H1 (cell line): ENCODE results near the gene ETV1. TPM values are rescaled to one million over a fixed set of nuclear protein-coding genes. Genes with fewer than 3 reads are reported as not detected.

Experiments
- CTCF ChIA-PET: fragments of 300-600 bp; sonication (Branson Sonifier 250); formaldehyde crosslinking; loops from one replicate; lab custom pipeline; 2021; ENCODE audit not compliant: partially characterized antibody; lab: Charles Lee
- POLR2A ChIA-PET: fragments of 300-600 bp; sonication (Branson Sonifier 250); formaldehyde crosslinking; loops from one replicate; lab custom pipeline; 2021; ENCODE audit warnings: inconsistent platforms; ENCODE audit not compliant: partially characterized antibody; lab: Charles Lee
- DNase-seq, 2 experiments: peaks; one replicate each; pipeline versions ENCODE4 v3.0.0 to v3.0.0-alpha.2; 2010 to 2022; ENCODE audit warnings: low spot score in 2 of 2, low read depth in 1 of 2, mixed read lengths in 1 of 2
- FAIRE-seq: peaks from 2 replicates; lab custom pipeline; 2011; peaks lifted over from hg19 to GRCh38; lab: Jason Lieb, UNC
- H2AFZ ChIP-seq: 2 replicates; pipeline ENCODE4 v1.8.1; 2012; ENCODE audit warnings: low read length, inconsistent platforms
- H2AK5ac ChIP-seq: 2 replicates; pipeline ENCODE4 v1.6.1; 2013; ENCODE audit warnings: low read depth, low read length
- H2BK120ac ChIP-seq: replicated peaks from 2 replicates; pipeline ENCODE3; 2013; ENCODE audit warnings: low read depth, low read length, inconsistent platforms
- H2BK12ac ChIP-seq: 2 replicates; pipeline ENCODE4 v1.6.1; 2013; ENCODE audit warnings: low read depth, low read length
- H2BK15ac ChIP-seq: 2 replicates; pipeline ENCODE4 v1.6.1; 2013; ENCODE audit warnings: low read length
- H2BK20ac ChIP-seq: 2 replicates; pipeline ENCODE4 v1.6.1; 2013; ENCODE audit warnings: low read length
- H2BK5ac ChIP-seq: 2 replicates; pipeline ENCODE4 v1.6.1; 2013; ENCODE audit warnings: low read depth, low read length
- H3K14ac ChIP-seq: 2 replicates; pipeline ENCODE4 v1.6.1; 2013; ENCODE audit warnings: inconsistent platforms; ENCODE audit not compliant: insufficient read length
- H3K18ac ChIP-seq: 2 replicates; pipeline ENCODE4 v1.6.1; 2013; ENCODE audit warnings: low read length; ENCODE audit errors: extremely low read depth
- H3K23ac ChIP-seq: 2 replicates; pipeline ENCODE4 v1.6.1; 2013; ENCODE audit warnings: inconsistent platforms; ENCODE audit not compliant: insufficient read length
- H3K23me2 ChIP-seq: 2 replicates; pipeline ENCODE4 v1.6.1; 2013; ENCODE audit warnings: low read depth, low read length
- H3K27ac ChIP-seq: 2 replicates; pipeline ENCODE4 v1.6.1; 2011; ENCODE audit warnings: low read depth, low read length, inconsistent platforms
- H3K27me3 ChIP-seq, 4 experiments: replicated peaks in 1 of 4; 1 replicate in 1 of 4; 2 replicates in 3 of 4; pipeline versions ENCODE4 v1.6.1 to v1.8.1; 2011 to 2013; ENCODE audit warnings: low read length in 3 of 4, mild to moderate bottlenecking in 3 of 4, inconsistent platforms in 2 of 4, mixed read lengths in 2 of 4, moderate library complexity in 1 of 4; ENCODE audit not compliant: control insufficient read depth in 3 of 4, insufficient read depth in 3 of 4; ENCODE audit errors: extremely low read depth in 1 of 4
- H3K36me3 ChIP-seq, 4 experiments: 2 replicates each; pipeline versions ENCODE4 v1.6.1 to v1.8.1; 2011 to 2013; ENCODE audit warnings: mild to moderate bottlenecking in 4 of 4, low read length in 3 of 4, moderate library complexity in 2 of 4, control low read depth in 1 of 4, inconsistent platforms in 1 of 4; ENCODE audit not compliant: insufficient read depth in 4 of 4, control insufficient read depth in 2 of 4
- H3K4ac ChIP-seq: replicated peaks from 2 replicates; pipeline ENCODE3; 2013; ENCODE audit warnings: low read length, low read depth, mixed read lengths, inconsistent platforms; ENCODE audit not compliant: insufficient read length
- H3K4me1 ChIP-seq, 4 experiments: replicated peaks in 1 of 4; 1 replicate in 1 of 4; 2 replicates in 3 of 4; pipeline versions ENCODE4 v1.6.1 to v1.8.1; 2011 to 2013; ENCODE audit warnings: low read length in 3 of 4, inconsistent platforms in 2 of 4, mixed read lengths in 1 of 4; ENCODE audit not compliant: insufficient read depth in 4 of 4, control insufficient read depth in 3 of 4
- H3K4me2 ChIP-seq, 2 experiments: 2 replicates each; pipeline versions ENCODE4 v1.6.1 to v1.8.1; 2011 to 2013; ENCODE audit warnings: low read depth in 2 of 2, low read length in 2 of 2, control low read depth in 1 of 2, inconsistent platforms in 1 of 2, mild to moderate bottlenecking in 1 of 2; ENCODE audit not compliant: insufficient read depth in 1 of 2
- H3K4me3 ChIP-seq, 4 experiments: fragments of 200-600, 300-600 bp in 1 of 4; sonication (generic), shearing (Covaris generic), sonication (Bioruptor Twin) in 1 of 4; 2 replicates each; pipeline versions ENCODE4 v1.5.1 to v1.8.1; 2011 to 2016; ENCODE audit warnings: low read length in 4 of 4, low read depth in 3 of 4, control low read depth in 2 of 4, inconsistent platforms in 2 of 4, mild to moderate bottlenecking in 2 of 4, mixed read lengths in 1 of 4, moderate library complexity in 1 of 4; ENCODE audit not compliant: insufficient read depth in 2 of 4; ENCODE audit errors: extremely low read depth in 1 of 4
- H3K56ac ChIP-seq: replicated peaks from 2 replicates; pipeline ENCODE3; 2013; ENCODE audit warnings: low read depth, mild to moderate bottlenecking, mixed read lengths, low read length, inconsistent platforms; ENCODE audit not compliant: insufficient read length
- H3K79me1 ChIP-seq: 2 replicates; pipeline ENCODE4 v1.6.1; 2013; ENCODE audit warnings: low read depth, low read length, control low read depth
- H3K79me2 ChIP-seq, 2 experiments: 2 replicates each; pipeline versions ENCODE4 v1.6.1 to v1.8.1; 2012 to 2013; ENCODE audit warnings: low read length in 2 of 2, mild to moderate bottlenecking in 2 of 2, inconsistent platforms in 1 of 2; ENCODE audit not compliant: insufficient read depth in 2 of 2, control insufficient read depth in 1 of 2
- H3K9ac ChIP-seq, 4 experiments: replicated peaks in 1 of 4; 1 replicate in 1 of 4; 2 replicates in 3 of 4; pipeline versions ENCODE4 v1.6.1 to v1.8.1; 2011 to 2013; ENCODE audit warnings: low read depth in 3 of 4, low read length in 3 of 4, control low read depth in 2 of 4, mild to moderate bottlenecking in 2 of 4, moderate library complexity in 2 of 4, inconsistent platforms in 1 of 4; ENCODE audit errors: extremely low read depth in 1 of 4
- H3K9me3 ChIP-seq, 2 experiments: 2 replicates each; pipeline versions ENCODE4 v1.6.1 to v1.8.1; 2012 to 2013; ENCODE audit warnings: mild to moderate bottlenecking in 2 of 2, moderate library complexity in 2 of 2, control low read depth in 1 of 2, inconsistent platforms in 1 of 2, low read depth in 1 of 2, low read length in 1 of 2, mixed read lengths in 1 of 2; ENCODE audit not compliant: insufficient read depth in 2 of 2
- H4K20me1 ChIP-seq, 2 experiments: replicated peaks in 1 of 2; 2 replicates each; pipeline versions ENCODE3 to v1.8.1; 2011 to 2013; ENCODE audit warnings: inconsistent platforms in 2 of 2, low read length in 2 of 2, mild to moderate bottlenecking in 1 of 2; ENCODE audit not compliant: insufficient read depth in 2 of 2, control insufficient read depth in 1 of 2
- H4K5ac ChIP-seq: 2 replicates; pipeline ENCODE4 v1.6.1; 2013; ENCODE audit warnings: low read length, low read depth, mixed read lengths, inconsistent platforms; ENCODE audit not compliant: insufficient read length
- H4K8ac ChIP-seq: 2 replicates; pipeline ENCODE4 v1.8.0; 2013; ENCODE audit warnings: mild to moderate bottlenecking, moderate library complexity, low read length, inconsistent platforms; ENCODE audit not compliant: insufficient read depth; ENCODE audit errors: extremely low read depth
- H4K91ac ChIP-seq: replicated peaks from 2 replicates; pipeline ENCODE3; 2013; ENCODE audit warnings: low read length, mixed read lengths, inconsistent platforms; ENCODE audit not compliant: insufficient read length
- CBX8 ChIP-seq: fragments of 300-800, 300-1000 bp; sonication (generic); IDR thresholded peaks from 2 replicates; pipeline ENCODE4 v1.7.1; 2016; ENCODE audit warnings: low read depth, low read length, borderline replicate concordance
- CEBPB ChIP-seq: IDR thresholded peaks from 2 replicates; pipeline ENCODE4 v1.6.1; 2012; ENCODE audit warnings: low read depth, low read length
- HDAC6 ChIP-seq: IDR thresholded peaks from one replicate; pipeline ENCODE4 v1.7.1; 2012; ENCODE audit warnings: low read depth, mild to moderate bottlenecking, inconsistent platforms, low read length, moderate library complexity
- JUN ChIP-seq: IDR thresholded peaks from 2 replicates; pipeline ENCODE4 v1.6.1; 2011; ENCODE audit warnings: low read depth, mild to moderate bottlenecking, improper control_type of control experiment, low read length
- JUND ChIP-seq: IDR thresholded peaks from 2 replicates; pipeline ENCODE4 v1.6.1; 2011; ENCODE audit warnings: mild to moderate bottlenecking, improper control_type of control experiment, low read length
- KDM4A ChIP-seq: IDR thresholded peaks from one replicate; pipeline ENCODE4 v1.7.1; 2012; ENCODE audit warnings: low read depth, mild to moderate bottlenecking, moderate library complexity, low read length, inconsistent platforms; ENCODE audit not compliant: severe bottlenecking
- NRF1 ChIP-seq: IDR thresholded peaks from 2 replicates; pipeline ENCODE4 v1.6.1; 2011; ENCODE audit warnings: mild to moderate bottlenecking, low read depth, low read length, improper control_type of control experiment
- POLR2A ChIP-seq, 2 experiments: IDR thresholded peaks; 1 replicate in 1 of 2; 2 replicates in 1 of 2; pipeline ENCODE4 v1.6.1; 2011; ENCODE audit warnings: low read depth in 2 of 2, low read length in 2 of 2, mild to moderate bottlenecking in 2 of 2; ENCODE audit errors: control extremely low read depth in 1 of 2
- POU5F1 ChIP-seq: IDR thresholded peaks from 2 replicates; pipeline ENCODE4 v1.6.1; 2011; ENCODE audit warnings: low read depth, mild to moderate bottlenecking, low read length, moderate library complexity
- SAP30 ChIP-seq: fragments of 300-600 bp; sonication (generic); IDR thresholded peaks from 2 replicates; pipeline ENCODE4 v1.7.1; 2012; ENCODE audit warnings: low read length, moderate library complexity, mild to moderate bottlenecking, inconsistent platforms; ENCODE audit not compliant: insufficient read depth, insufficient replicate concordance
- SP2 ChIP-seq: IDR thresholded peaks from 2 replicates; pipeline ENCODE4 v1.6.1; 2012; ENCODE audit warnings: mild to moderate bottlenecking, low read length, inconsistent platforms
- SP4 ChIP-seq: IDR thresholded peaks from 2 replicates; pipeline ENCODE4 v1.6.1; 2012; ENCODE audit warnings: low read length, inconsistent platforms
- TAF7 ChIP-seq: optimal IDR thresholded peaks from 2 replicates; pipeline ENCODE3; 2011; ENCODE audit warnings: low read depth, mild to moderate bottlenecking, inconsistent platforms, low read length, moderate library complexity, borderline replicate concordance
- TBP ChIP-seq: IDR thresholded peaks from 2 replicates; pipeline ENCODE4 v1.6.1; 2011; ENCODE audit warnings: low read depth, low read length, improper control_type of control experiment
- TEAD4 ChIP-seq: IDR thresholded peaks from 2 replicates; pipeline ENCODE4 v1.6.1; 2012; ENCODE audit warnings: low read depth, low read length, inconsistent platforms, mixed read lengths
- ZNF274 ChIP-seq: IDR thresholded peaks from 2 replicates; pipeline ENCODE4 v1.7.0; 2012; ENCODE audit warnings: low read length, borderline replicate concordance; ENCODE audit errors: extremely low read depth
- WGBS, 2 experiments: shearing (Covaris generic) in 1 of 2; methylation state at CpG; one replicate each; pipeline versions ENCODE4 v1.1.6 to v1.1.7; 2013 to 2015; ENCODE audit warnings: low lambda C conversion rate in 2 of 2, mixed read lengths in 2 of 2, inconsistent platforms in 1 of 2, low coverage in 1 of 2, missing lambda C conversion rate in 1 of 2; ENCODE audit not compliant: insufficient replicate concordance in 2 of 2, insufficient coverage in 1 of 2, insufficient read length in 1 of 2; ENCODE audit errors: extremely low coverage in 1 of 2, missing lambda C conversion rate in 1 of 2; 5-methylcytosine and 5-hydroxymethylcytosine counted together
- polyA plus RNA-seq, 7 experiments: library from polyadenylated mRNA; depleted of rRNA in 3 of 7; stranded (reverse) in 5 of 7; unstranded in 2 of 7; fragments of >200 nt in 5 of 7; fragments of 200-250 nt in 2 of 7; gene quantifications; 1 replicate in 5 of 7; 2 replicates in 1 of 7; 4 replicates in 1 of 7; pipeline versions ENCODE4 v1.2.1 to v1.2.3, GENCODE V29; 2011 to 2013; ENCODE audit warnings: missing spikeins in 2 of 7, mixed read lengths in 2 of 7
- total RNA-seq: library from RNA; stranded (reverse); fragmentation: NEBNext Ultra II Directional; extraction: Animal tissue kit (Norgen Biotek cat#: 25700); gene quantifications from 2 replicates; pipeline ENCODE4 v1.2.1, GENCODE V29; 2021

ETV1 gene
- total and polyA plus RNA-seq, 2 of the 8 experiments (the other 6 are each of a cell fraction or from before 2014, with no cell fraction given), result 58.3 to 91.2 TPM

DNA sequence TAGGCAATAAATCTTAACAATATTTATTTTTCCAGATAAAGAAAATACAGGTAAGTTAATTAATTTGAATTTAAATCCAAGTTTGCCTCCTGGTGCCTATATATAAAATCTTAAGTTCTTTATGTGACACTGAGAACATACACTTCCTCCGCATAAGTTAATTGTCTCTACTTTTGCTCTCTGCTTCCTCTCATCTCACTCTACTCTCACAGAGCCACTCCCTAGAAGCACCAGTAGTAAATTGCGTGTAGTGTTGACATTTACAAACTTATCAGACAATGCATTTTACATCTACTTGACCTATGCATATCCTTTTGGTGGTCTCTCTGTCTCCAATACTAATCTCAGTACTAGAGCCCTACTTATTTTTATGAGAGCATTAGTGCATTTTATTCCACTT is 144.5 kb downstream of the ETV1 start:
- DNase-seq (no peak), FAIRE-seq (no peak)
- Histone ChIP-seq H3K14ac (no peak overlapping the region), H4K20me1 (no peaks in the 10 kb centered on the region), H3K9me3 (no peaks in the 10 kb centered on the region), H4K8ac (no peak overlapping the region), H3K23ac (no peak overlapping the region), H3K23me2 (no peaks in the 10 kb centered on the region; the same call in 1 of the 2 replicates), H2BK12ac (no peak overlapping the region), H2BK5ac (no peak overlapping the region), H2BK20ac (no peak overlapping the region), H3K18ac (no peak overlapping the region), H3K79me2 (no peaks in the 10 kb centered on the region), H3K27me3 (no peaks in the 10 kb centered on the region; a peak in 1 of 7 replicates), H3K56ac (no peak overlapping the region), H3K36me3 (no peaks in the 10 kb centered on the region; a peak in 2 of 8 replicates), H3K4me1 (0 out of 7 replicates have a peak, but pooled peaks cover 0 to 2% (median 0%) of the 10 kb centered on the region in 4 experiments), H3K27ac (no peak overlapping the region), H2BK15ac (no peak overlapping the region), H2BK120ac (no peak overlapping the region), H3K4me3 (no peak overlapping the region), H3K4me2 (no peak overlapping the region), H4K91ac (no peak overlapping the region), H3K9ac (no peak overlapping the region), H2AFZ (no peak overlapping the region), H2AK5ac (no peak overlapping the region), H3K79me1 (no peaks in the 10 kb centered on the region), H4K5ac (no peak overlapping the region), H3K4ac (no peak overlapping the region)
- ChIA-PET CTCF (no interaction called here), POLR2A (no interaction called here)
- no peak for TF ChIP-seq TBP
- no peak for TF ChIP-seq KDM4A
- TF ChIP-seq CEBPB, result no peak
- TF ChIP-seq JUND, result no peak
- TF ChIP-seq SAP30, result no peak
- no peak for TF ChIP-seq SP2
- no peak for TF ChIP-seq NRF1
- TF ChIP-seq POLR2A (IDR thresholded peaks at IDR 0.05; ENCODE audit: control extremely low read depth in 1 of 2, low read depth in 2 of 2, low read length in 2 of 2), result no peak
- TF ChIP-seq TEAD4, result no peak
- TF ChIP-seq JUN, result no peak
- no peak for TF ChIP-seq SP4
- TF ChIP-seq HDAC6, result no peak
- TF ChIP-seq TAF7, result no peak
- no peak for TF ChIP-seq CBX8
- TF ChIP-seq POU5F1, result no peak
- no peak for TF ChIP-seq ZNF274
- 96% methylated on average over 2 of the region's 2 CpGs; no CpG with 5 or more reads in 1 of the 2 experiments for WGBS, 2 experiments
